Stimulated activated CD8-positive, alpha-beta memory T cell treated with anti-CD3 and anti-CD28 coated beads, Interleukin-12 subunit alpha, Interleukin-12 subunit beta, amount 100 ng/mL, for 24 hours (primary cell): ENCODE results near the gene FBXL7.

ENCODE experiments used
- DNase-seq: peaks from one replicate; pipeline ENCODE4 v3.0.0-alpha.2; 2020; ENCODE audit errors: extremely low read depth

FBXL7 gene

GRCh38 chr5:15768936-15769335 is 269.0 kb downstream of the FBXL7 start:
- DNase-seq = no peak

DNA sequence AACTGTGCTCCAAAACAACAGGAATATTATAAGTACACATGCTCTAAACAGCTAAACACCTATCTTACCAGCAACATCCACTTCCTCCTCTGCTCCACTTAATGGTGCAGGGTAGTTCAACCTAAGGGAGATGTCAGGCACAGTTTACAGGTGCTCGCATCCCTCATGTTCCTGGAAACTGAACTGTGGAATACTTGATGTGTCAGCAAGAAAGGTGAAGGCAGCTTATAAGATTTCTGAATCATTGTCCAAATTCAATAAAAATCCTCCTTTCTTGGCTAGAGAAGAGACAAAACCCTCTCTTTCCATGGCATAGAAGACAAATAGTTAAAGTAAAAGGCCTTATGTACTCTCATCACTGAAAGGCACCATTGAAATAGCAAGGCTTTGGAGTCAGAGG is 272.2 kb downstream of the FBXL7 start:
- DNase-seq = no peak

GRCh38 chr5:15774632-15775031 is 274.7 kb downstream of the FBXL7 start:
- no peak for DNase-seq

DNA sequence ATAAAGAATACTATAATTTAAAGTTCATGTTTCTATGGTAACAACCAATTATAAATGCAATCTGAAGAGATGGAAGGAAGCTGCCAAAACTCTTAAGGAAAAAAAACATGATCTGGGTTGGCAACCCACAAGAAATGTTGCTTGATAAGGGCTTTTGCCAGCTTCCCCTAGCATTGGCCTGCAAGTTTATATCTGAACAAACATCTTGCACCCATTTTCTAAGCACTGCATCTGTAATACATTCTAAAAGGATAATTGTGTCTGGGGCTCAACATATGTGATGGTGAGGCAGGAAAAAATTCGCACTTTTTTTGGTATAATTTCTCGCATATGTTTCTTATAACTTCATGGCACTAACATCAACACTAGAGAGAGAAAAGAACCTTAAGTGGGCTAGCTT is 276.4 kb downstream of the FBXL7 start:
- no peak for DNase-seq

GRCh38 chr5:15783734-15784133 is 283.8 kb downstream of the FBXL7 start:
- DNase-seq = no peak

DNA sequence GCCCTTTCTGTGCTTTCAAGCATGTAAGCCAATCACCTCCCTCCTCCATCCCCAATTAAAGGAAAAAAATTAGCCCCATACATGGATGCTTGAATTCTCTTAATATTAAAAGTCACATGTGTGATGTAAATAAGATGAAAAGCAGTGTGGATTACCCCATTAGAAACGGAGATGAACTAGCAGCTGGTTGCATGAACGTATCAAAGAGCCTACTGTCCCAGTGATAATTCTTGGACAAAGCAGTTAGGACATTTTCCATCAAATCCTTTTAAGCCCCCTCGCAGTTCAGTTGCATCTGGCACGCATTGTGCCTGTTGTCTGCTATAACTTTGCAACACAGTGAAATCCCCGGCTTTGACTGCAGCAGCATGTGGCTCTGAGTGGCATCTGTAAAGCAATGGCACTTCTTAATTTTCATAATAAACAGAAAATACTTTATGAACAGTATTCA is 285.6 kb downstream of the FBXL7 start:
- DNase-seq = no peak

GRCh38 chr5:15786326-15786725 is 286.3 kb downstream of the FBXL7 start:
- DNase-seq = no peak

DNA sequence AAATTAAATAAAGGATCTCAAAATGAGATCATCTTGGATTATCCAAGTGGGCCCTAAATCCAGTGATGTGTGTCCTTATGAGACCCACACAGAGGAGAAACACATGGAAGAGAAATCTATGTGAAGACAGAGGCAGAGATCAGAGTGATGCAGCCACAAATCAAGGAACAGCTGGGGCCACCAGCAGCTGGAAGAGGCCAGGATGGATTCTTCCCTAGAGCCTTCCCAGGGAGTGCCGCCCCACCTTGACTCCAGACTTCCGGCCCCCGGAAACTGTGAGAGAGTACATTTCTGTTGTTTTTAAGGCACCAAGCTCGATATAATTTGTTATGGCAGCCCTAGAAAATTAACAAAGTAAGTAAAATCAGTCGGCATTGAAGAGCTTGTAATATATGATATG is 286.9 kb downstream of the FBXL7 start:
- DNase-seq = no peak

DNA sequence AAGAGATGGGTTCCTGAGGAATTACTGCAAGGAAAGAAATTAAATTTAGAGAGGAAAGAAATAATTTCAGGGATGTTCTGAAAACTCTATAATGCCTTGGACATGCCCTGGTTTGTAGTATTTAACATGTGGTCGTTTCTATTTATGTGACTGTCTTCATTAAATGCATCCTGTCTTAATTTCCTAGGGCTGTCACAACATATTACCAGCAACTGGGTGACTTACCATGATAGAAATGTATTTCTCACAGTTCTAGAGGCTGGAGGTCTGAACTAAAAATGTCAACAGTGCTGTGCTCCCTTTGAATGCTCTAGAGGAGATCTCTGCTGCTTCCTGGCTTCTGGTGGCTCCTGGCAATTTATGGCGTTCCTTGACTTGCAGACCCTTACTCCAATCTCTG is 287.7 kb downstream of the FBXL7 start:
- no peak for DNase-seq

DNA sequence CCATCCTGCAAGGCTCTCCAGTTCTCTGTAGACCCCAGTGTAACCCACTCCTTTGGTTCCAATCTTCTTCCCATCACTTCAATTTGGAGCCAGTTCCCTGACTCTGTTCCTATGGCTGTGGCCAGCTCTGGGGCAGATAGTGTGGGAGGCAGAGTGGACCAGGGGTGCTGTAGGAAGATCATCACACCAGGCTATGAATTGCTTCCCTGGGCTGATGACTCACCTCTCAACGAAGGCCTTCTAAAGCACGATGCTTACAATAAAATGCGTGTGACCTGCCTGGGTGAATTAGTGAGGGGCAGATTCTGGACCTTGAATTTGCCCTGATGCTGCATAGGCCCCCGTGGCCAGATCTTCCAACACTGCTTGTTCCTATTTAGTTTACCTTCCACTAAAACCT is 289.7 kb downstream of the FBXL7 start:
- DNase-seq = no peak

DNA sequence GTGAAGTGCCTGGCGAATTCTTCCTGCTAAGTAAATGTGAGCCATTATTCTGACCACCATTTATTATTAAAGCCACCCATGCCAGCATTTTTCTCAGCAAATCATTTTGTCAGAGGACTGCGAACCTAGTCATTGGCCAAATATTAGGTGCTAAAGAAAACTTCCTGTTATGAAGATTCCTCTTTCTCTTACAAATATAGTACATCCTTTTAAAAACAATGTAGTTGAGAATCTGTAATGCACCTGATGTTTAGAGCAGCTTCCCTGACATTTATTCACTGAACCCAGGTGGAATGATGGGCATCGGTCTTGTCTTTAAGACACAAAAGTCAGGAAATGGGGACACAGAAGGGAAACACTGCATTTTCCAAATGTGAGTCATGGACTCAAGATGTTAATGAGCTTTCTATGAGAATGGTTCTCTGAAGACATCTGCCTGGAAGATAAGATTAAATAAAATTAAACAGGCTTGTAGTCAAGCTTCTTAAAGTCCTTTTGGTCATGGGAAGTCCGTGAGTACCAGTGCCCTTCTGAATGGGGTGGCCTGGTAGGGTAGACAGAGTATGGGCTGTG is 290.6 kb downstream of the FBXL7 start:
- DNase-seq = no peak

- DNase-seq = no peak
These were observed 291.3 kb downstream of the FBXL7 start for GRCh38 chr5:15791274-15791673.

DNA sequence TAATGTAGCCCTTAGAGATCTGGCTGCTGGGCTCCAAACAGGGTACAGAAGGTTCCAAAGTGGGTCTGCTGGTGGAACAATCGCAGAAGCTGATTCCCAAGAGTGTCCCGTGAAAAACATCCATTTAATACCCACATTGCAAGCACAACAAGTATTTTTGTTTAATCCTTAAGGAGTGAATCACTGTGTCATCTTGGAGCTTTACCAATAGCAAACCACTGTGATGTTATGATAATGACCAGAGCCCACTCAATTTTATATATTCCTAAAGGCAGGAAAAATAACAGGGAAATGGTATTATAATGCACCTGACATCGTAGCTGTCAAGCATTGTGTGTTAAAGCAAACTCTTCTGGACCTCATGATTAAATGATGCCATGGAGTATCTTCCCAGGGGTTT is 291.9 kb downstream of the FBXL7 start:
- no peak for DNase-seq

GRCh38 chr5:15794052-15794985 is 294.3 kb downstream of the FBXL7 start:
- no peak for DNase-seq

GRCh38 chr5:15796096-15796495 is 296.1 kb downstream of the FBXL7 start:
- no peak for DNase-seq

DNA sequence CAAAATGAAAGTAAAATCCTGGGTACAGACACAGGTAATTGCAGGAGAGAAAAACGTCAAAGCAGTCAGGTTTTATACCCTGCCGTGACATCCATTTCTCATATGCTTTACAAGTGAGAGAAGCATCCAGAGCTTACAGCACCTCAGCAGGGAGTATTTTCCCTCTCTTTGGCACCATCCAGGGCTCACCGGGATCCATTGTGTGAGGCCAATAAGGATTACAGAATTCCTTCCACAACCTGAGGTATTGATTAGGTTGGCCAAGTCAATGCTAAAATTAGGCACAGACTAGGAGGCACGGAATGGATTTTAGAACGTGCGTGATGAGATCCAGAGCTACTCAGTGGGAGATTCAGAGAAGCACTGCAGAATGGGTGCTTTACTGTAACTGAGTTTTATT is 296.6 kb downstream of the FBXL7 start:
- DNase-seq = no peak

- DNase-seq = no peak
These were observed 297.1 kb downstream of the FBXL7 start for GRCh38 chr5:15797116-15797515.

DNA sequence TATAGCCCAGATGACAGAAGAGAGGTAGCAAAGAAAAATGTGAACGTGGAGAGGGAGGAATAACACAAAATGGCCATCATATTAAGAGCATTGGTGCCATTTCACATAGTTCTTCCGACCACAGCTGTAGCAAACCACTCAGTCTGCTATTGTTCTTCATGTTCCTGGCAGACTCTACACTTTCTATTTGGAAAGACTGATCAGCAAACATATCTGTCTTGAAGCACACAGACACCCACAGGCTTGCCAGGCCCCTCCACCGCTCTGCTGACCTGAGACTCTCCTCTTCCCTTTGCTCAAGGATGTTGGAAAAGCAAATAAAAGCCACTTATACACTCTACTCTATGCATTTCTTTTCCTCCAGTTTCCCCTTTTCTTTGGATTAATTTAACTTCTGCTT is 298.0 kb downstream of the FBXL7 start:
- DNase-seq = no peak

- no peak for DNase-seq
These were observed 299.0 kb downstream of the FBXL7 start for GRCh38 chr5:15799014-15799413.

GRCh38 chr5:15799612-15800011 is 299.6 kb downstream of the FBXL7 start:
- DNase-seq = no peak

DNA sequence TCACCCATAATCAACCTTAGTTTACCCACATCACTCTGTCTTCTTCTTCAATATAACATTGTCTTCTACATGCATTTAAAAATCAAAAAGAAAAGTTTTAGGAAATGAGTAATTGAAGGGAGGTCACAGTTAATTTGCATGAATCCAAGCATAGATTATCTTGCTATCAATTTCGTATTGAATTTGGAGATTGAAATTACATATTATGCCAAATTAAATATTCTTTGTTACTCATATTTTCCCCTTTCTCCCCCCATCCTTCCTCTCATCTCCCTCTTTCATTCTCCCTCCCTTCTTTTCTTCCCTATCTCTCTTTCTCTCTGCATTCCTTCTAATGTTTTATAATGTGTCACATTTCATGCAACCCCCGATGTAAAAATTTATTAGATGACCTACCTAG is 303.3 kb downstream of the FBXL7 start:
- DNase-seq = no peak

DNA sequence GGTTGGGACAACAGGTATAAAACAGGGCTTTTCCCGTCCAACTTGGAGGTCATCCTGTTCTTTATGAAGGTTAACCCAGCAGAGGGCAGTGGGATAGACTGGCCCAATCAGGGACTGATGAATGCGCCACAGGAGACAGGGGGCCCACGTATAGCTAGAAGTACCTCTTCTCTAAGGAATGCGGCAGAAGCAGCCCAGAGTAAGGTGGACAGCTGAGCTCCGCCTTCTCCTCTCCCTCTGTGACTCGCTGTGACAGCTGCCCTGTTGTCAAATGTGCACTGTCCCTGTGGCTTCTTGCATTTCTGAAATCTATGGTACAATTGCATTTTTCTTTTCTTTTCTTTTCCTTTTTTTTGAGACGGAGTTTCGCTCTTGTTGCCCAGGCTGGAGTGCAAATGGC is 306.6 kb downstream of the FBXL7 start:
- no peak for DNase-seq

- no peak for DNase-seq
These were observed 307.3 kb downstream of the FBXL7 start for GRCh38 chr5:15807248-15807647.
